OCI-LY7 (cell line): ENCODE measurements around the gene VPREB3.

ENCODE experiments used
- EZH2phosphoT487 ChIP-seq: fragments of 200-600 bp; sonication (generic); IDR thresholded peaks from 2 replicates; pipeline ENCODE4 v1.6.1; 2018; ENCODE audit warnings: low read depth, borderline replicate concordance, mild to moderate bottlenecking, mixed run types, antibody characterized with exemption, low read length, moderate library complexity, mixed read lengths
- TF ChIP-seq, protein P1 (sequence below): fragments of 200-600 bp; sonication (generic); conservative IDR thresholded peaks from 2 replicates; pipeline ENCODE4 v1.5.1; 2014; ENCODE audit warnings: mild to moderate bottlenecking, antibody characterized with exemption, low read length, moderate library complexity, mixed read lengths

DNA sequence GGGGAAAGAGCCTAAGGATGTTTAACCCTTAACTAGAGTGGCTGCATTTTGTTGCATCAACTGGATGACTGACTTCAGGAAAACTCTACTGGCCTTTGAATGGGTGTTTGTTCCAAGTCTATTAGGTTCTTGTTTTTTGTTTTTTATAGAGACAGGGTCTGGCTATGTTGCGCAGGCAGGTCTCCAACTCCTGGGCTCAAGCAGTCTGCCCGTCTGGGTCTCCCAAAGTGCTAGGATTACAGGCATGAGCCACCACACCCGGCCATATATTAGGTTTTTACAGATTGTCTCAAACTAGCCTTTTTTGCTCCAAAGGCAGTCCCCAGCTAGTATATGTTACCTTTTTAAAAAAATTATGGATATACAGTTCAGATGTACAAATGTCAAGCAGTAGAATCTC is 33.7 kb upstream of the VPREB3 start:
- TF ChIP-seq, protein P1, sequence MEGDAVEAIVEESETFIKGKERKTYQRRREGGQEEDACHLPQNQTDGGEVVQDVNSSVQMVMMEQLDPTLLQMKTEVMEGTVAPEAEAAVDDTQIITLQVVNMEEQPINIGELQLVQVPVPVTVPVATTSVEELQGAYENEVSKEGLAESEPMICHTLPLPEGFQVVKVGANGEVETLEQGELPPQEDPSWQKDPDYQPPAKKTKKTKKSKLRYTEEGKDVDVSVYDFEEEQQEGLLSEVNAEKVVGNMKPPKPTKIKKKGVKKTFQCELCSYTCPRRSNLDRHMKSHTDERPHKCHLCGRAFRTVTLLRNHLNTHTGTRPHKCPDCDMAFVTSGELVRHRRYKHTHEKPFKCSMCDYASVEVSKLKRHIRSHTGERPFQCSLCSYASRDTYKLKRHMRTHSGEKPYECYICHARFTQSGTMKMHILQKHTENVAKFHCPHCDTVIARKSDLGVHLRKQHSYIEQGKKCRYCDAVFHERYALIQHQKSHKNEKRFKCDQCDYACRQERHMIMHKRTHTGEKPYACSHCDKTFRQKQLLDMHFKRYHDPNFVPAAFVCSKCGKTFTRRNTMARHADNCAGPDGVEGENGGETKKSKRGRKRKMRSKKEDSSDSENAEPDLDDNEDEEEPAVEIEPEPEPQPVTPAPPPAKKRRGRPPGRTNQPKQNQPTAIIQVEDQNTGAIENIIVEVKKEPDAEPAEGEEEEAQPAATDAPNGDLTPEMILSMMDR: no peak
- no peak for TF ChIP-seq EZH2phosphoT487
